CD4-positive, alpha-beta T cell (primary cell): ENCODE data around the gene PCSK4. TPM values are rescaled to one million over a fixed set of nuclear protein-coding genes. Genes with fewer than 3 reads are reported as not detected.

Experiments
- ATAC-seq: fragments of 200-7000 bp; cut with Tn5 transposase; one replicate; pipeline ENCODE4 v1.10.0; 2022; ENCODE audit warnings: mild to moderate bottlenecking; ENCODE audit not compliant: poor library complexity
- CTCF ChIA-PET: fragments of 350-600 bp; sonication (Branson Sonifier 250); formaldehyde crosslinking; loops from one replicate; lab custom pipeline; 2021; ENCODE audit warnings: antibody characterized with exemption, inconsistent platforms; lab: Charles Lee
- POLR2A ChIA-PET: fragments of 350-600 bp; sonication (Branson Sonifier 250); formaldehyde crosslinking; loops from one replicate; lab custom pipeline; 2021; ENCODE audit warnings: antibody characterized with exemption, inconsistent platforms; lab: Charles Lee
- DNase-seq, 14 experiments: peaks; one replicate each; pipeline ENCODE4 v3.0.0-alpha.2; 2013 to 2020; ENCODE audit warnings: mixed read lengths in 2 of 14
- H3K27ac ChIP-seq, 2 donors: one replicate each; pipeline versions ENCODE4 v1.5.1 to v1.7.0; 2013; ENCODE audit warnings: low read length in 2 of 2, low read depth in 1 of 2, mild to moderate bottlenecking in 1 of 2
- H3K27me3 ChIP-seq, 2 experiments: 1 replicate in 1 of 2; 2 replicates in 1 of 2; pipeline versions ENCODE4 v1.6.1 to v1.7.0; 2013; ENCODE audit warnings: low read length in 2 of 2, control low read depth in 1 of 2, mild to moderate bottlenecking in 1 of 2, moderate library complexity in 1 of 2; ENCODE audit not compliant: insufficient read depth in 2 of 2, control insufficient read depth in 1 of 2
- H3K36me3 ChIP-seq: one replicate; pipeline ENCODE4 v1.6.1; 2013; ENCODE audit warnings: low read length, control low read depth; ENCODE audit not compliant: insufficient read depth
- H3K4me1 ChIP-seq: one replicate; pipeline ENCODE4 v1.6.1; 2013; ENCODE audit warnings: low read length, control low read depth; ENCODE audit not compliant: insufficient read depth
- H3K4me3 ChIP-seq: one replicate; pipeline ENCODE4 v1.5.1; 2013; ENCODE audit warnings: mild to moderate bottlenecking, low read length, moderate library complexity
- H3K9me3 ChIP-seq, 2 experiments: 1 replicate in 1 of 2; 2 replicates in 1 of 2; pipeline versions ENCODE4 v1.6.1 to v1.7.0; 2013; ENCODE audit warnings: low read length in 2 of 2, mild to moderate bottlenecking in 2 of 2, control low read depth in 1 of 2, moderate library complexity in 1 of 2; ENCODE audit not compliant: control insufficient read depth in 1 of 2, insufficient read depth in 1 of 2
- H3K27ac Mint-ChIP-seq: one replicate; pipeline ENCODE4 v1.8.0; 2020; ENCODE audit warnings: mixed read lengths
- H3K27me3 Mint-ChIP-seq: one replicate; pipeline ENCODE4 v1.8.0; 2021; ENCODE audit warnings: mixed read lengths
- H3K36me3 Mint-ChIP-seq: one replicate; pipeline ENCODE4 v1.8.0; 2021; ENCODE audit warnings: low read depth, mixed read lengths
- H3K4me1 Mint-ChIP-seq: one replicate; pipeline ENCODE4 v1.8.0; 2021; ENCODE audit warnings: low read depth, mixed read lengths
- H3K4me3 Mint-ChIP-seq: one replicate; pipeline ENCODE4 v1.8.0; 2020; ENCODE audit warnings: mild to moderate bottlenecking, mixed read lengths
- H3K9me3 Mint-ChIP-seq: one replicate; pipeline ENCODE4 v1.8.0; 2020; ENCODE audit warnings: mixed read lengths
- intact Hi-C, 2 experiments: fragments of 100-400 bp; cut with DNase I in 1 of 2; cut with micrococcal nuclease in 1 of 2; formaldehyde crosslinking; loops; one replicate each; pipeline versions ENCODE4 v1.15.1 to v1.9.0; 2023 to 2025; cut with DNase I, micrococcal nuclease
- total RNA-seq, 174 experiments: library from RNA in 2 of 174; stranded (reverse) in 2 of 174; gene quantifications; one replicate each; pipeline ENCODE4 v1.2.3 and lab custom pipeline; 2021 to 2026
- TF ChIP-seq, protein P1 (sequence below): fragments of 200-600 bp; IDR thresholded peaks from one replicate; pipeline ENCODE4 v1.8.0; 2022; ENCODE audit warnings: antibody characterized with exemption, mild to moderate bottlenecking

Gene PCSK4
- total RNA-seq, 2 experiments from 2014 or later = 4.2 to 5.2 TPM

- TF ChIP-seq, protein P1, sequence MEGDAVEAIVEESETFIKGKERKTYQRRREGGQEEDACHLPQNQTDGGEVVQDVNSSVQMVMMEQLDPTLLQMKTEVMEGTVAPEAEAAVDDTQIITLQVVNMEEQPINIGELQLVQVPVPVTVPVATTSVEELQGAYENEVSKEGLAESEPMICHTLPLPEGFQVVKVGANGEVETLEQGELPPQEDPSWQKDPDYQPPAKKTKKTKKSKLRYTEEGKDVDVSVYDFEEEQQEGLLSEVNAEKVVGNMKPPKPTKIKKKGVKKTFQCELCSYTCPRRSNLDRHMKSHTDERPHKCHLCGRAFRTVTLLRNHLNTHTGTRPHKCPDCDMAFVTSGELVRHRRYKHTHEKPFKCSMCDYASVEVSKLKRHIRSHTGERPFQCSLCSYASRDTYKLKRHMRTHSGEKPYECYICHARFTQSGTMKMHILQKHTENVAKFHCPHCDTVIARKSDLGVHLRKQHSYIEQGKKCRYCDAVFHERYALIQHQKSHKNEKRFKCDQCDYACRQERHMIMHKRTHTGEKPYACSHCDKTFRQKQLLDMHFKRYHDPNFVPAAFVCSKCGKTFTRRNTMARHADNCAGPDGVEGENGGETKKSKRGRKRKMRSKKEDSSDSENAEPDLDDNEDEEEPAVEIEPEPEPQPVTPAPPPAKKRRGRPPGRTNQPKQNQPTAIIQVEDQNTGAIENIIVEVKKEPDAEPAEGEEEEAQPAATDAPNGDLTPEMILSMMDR = no peak
- ChIA-PET POLR2A (no interaction called here), CTCF (no interaction called here)
- no peak overlapping the region for H3K27ac ChIP-seq
- Mint-ChIP-seq H3K36me3 (no peaks in the 10 kb centered on the region), H3K4me3 (no peak overlapping the region), H3K4me1 (peaks cover 5% of the 10 kb centered on the region), H3K9me3 (no peaks in the 10 kb centered on the region), H3K27me3 (peaks cover 16% of the 10 kb centered on the region), H3K27ac (no peak overlapping the region)
- intact Hi-C loops = no loop called here
- ATAC-seq = no peak
- peaks cover 16 to 18% of the 10 kb centered on the region in 2 experiments for H3K27me3 ChIP-seq
- no peak for DNase-seq
- peaks cover 0 to 8% of the 10 kb centered on the region in 2 experiments for H3K9me3 ChIP-seq
- H3K4me3 ChIP-seq = no peak overlapping the region
- H3K36me3 ChIP-seq = no peaks in the 10 kb centered on the region
- peaks cover 19% of the 10 kb centered on the region for H3K4me1 ChIP-seq
These were observed 28.3 kb downstream of the PCSK4 start for GRCh38 chr19:1461862-1462261.

DNA sequence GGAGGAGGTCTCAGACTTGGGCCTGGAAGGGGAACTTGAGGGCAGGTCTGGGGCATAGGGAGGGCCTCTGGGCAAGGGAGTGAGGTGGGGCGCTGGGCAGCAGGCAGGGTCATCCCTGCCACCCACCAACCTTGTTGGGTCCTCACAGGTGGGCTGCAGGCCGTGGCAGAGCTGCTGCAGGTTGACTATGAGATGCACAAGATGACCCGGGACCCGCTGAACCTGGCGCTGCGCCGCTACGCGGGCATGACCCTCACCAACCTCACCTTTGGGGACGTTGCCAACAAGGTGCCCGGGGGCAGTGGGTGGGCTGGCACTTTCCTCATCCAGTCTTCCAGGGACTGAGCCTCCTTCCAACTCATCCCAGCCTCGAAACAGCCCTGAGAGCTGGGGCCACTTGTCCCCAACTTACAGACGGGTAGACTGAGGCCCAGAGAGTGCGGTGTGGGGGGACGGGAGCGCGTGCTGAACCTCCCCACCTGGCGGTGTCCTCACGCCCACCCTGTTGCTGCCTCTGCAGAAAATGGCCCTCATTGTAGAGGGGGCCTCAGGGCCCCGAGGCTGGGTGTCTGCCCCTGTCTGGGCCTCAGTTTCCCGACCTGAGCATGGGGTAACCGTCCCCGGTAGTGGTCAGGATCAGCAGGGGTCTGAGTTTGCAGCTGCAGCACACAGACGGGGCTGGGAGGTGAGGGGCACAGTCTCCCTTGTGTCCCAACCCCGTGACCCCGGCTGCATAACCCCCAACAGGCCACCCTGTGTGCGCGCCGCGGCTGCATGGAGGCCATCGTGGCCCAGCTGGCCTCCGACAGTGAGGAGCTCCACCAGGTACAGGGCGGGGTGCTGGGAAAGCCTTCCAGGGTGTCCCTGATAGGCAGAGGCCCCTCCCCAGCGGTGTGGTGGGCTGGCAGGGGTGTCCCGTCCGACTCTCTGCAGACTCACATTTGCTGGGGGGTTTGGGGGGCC, 29.8 kb downstream of the PCSK4 start:
- H3K4me1 Mint-ChIP-seq = peaks cover 10% of the 10 kb centered on the region
- no peak overlapping the region for H3K27ac Mint-ChIP-seq
- ChIA-PET POLR2A (no interaction called here), CTCF (interaction anchor here (0.6 kb wide), 1 partner anchor 1542 kb away, joined by 5 read pairs; no protein-coding TSS in a partner anchor)
- intact Hi-C loops = no loop called here
- peaks cover 0 to 14% of the 10 kb centered on the region in 2 experiments for H3K9me3 ChIP-seq
- H3K36me3 ChIP-seq = no peaks in the 10 kb centered on the region
- no peak overlapping the region for H3K4me3 Mint-ChIP-seq
- no peak for DNase-seq
- no peaks in the 10 kb centered on the region for H3K9me3 Mint-ChIP-seq
- peaks cover 18% of the 10 kb centered on the region for H3K4me1 ChIP-seq
- TF ChIP-seq, protein P1 = no peak
- H3K27me3 Mint-ChIP-seq = peaks cover 23% of the 10 kb centered on the region
- no peak overlapping the region for H3K27ac ChIP-seq
- H3K4me3 ChIP-seq = no peak overlapping the region
- H3K36me3 Mint-ChIP-seq = no peaks in the 10 kb centered on the region
- H3K27me3 ChIP-seq = peaks cover 23 to 24% of the 10 kb centered on the region in 2 experiments
- ATAC-seq = no peak

- intact Hi-C loops = no loop called here
- Histone ChIP-seq H3K4me1 (peaks cover 26% of the 10 kb centered on the region), H3K36me3 (no peaks in the 10 kb centered on the region), H3K4me3 (no peak overlapping the region), H3K9me3 (peaks cover 0 to 16% of the 10 kb centered on the region in 2 experiments), H3K27ac (no peak overlapping the region), H3K27me3 (peaks cover 28 to 30% of the 10 kb centered on the region in 2 experiments)
- Mint-ChIP-seq H3K27me3 (peaks cover 31% of the 10 kb centered on the region), H3K9me3 (no peaks in the 10 kb centered on the region), H3K4me3 (no peak overlapping the region), H3K36me3 (no peaks in the 10 kb centered on the region), H3K27ac (no peak overlapping the region), H3K4me1 (peaks cover 17% of the 10 kb centered on the region)
- ATAC-seq (no peak), DNase-seq (peak in 1 of 14 experiments; percentile 37)
- CTCF ChIA-PET = no interaction called here
- TF ChIP-seq, protein P1 = no peak
- POLR2A ChIA-PET = no interaction called here
These were observed 30.7 kb downstream of the PCSK4 start for GRCh38 chr19:1459479-1459878.
